Adrenal gland (tissue), 12 donors: ENCODE measurements around the gene AP4M1. TPM values are rescaled to one million over a fixed set of nuclear protein-coding genes. Genes with fewer than 3 reads are reported as not detected.

Source experiments
- DNase-seq, 7 donors: peaks; one replicate each; pipeline ENCODE4 v3.0.0-alpha.2; 2019 to 2020
- H3K27ac ChIP-seq, 5 donors: fragments of 200-600 bp; sonication (generic) in 4 of 5; 1 replicate in 3 of 5; 2 replicates in 2 of 5; pipeline versions ENCODE4 v1.5.1 to v1.8.0; 2016 to 2020; ENCODE audit warnings: mild to moderate bottlenecking in 1 of 5
- H3K27me3 ChIP-seq: fragments of 200-600 bp; 2 replicates; pipeline ENCODE4 v1.8.0; 2021
- H3K36me3 ChIP-seq, 2 donors: fragments of 200-600 bp; replicated peaks in 1 of 2; 1 replicate in 1 of 2; 2 replicates in 1 of 2; pipeline versions ENCODE4 v1.5.1 to v1.8.0; 2018 to 2022
- H3K4me1 ChIP-seq, 2 donors: fragments of 200-600 bp; replicated peaks in 1 of 2; 1 replicate in 1 of 2; 2 replicates in 1 of 2; pipeline versions ENCODE4 v1.5.1 to v1.8.0; 2018 to 2021
- H3K4me3 ChIP-seq, 4 donors: fragments of 200-600 bp; sonication (generic) in 3 of 4; one replicate each; pipeline ENCODE4 v1.5.1; 2016 to 2018
- H3K9me3 ChIP-seq, 3 donors: fragments of 200-600 bp; sonication (generic) in 1 of 3; replicated peaks in 1 of 3; 1 replicate in 2 of 3; 2 replicates in 1 of 3; pipeline versions ENCODE4 v1.5.1 to v1.8.0; 2016 to 2021
- POLR2A ChIP-seq, 2 donors: fragments of 450-650 bp; IDR thresholded peaks; one replicate each; pipeline ENCODE4 v1.6.1; 2017; ENCODE audit warnings: antibody characterized with exemption in 2 of 2, mild to moderate bottlenecking in 2 of 2, moderate library complexity in 1 of 2
- WGBS, 4 donors: extraction: QIAGEN DNeasy Blood & Tissue Kit in 2 of 4; methylation state at CpG; one replicate each; pipeline versions ENCODE4 v1.1.5 to v1.1.7; 2013 to 2017; 5-methylcytosine and 5-hydroxymethylcytosine counted together
- intact Hi-C, 2 donors: fragments of 100-400 bp; cut with DNase I; formaldehyde crosslinking; loops; one replicate each; pipeline versions ENCODE4 v1.14.1 to v1.15.0; 2022 to 2023
- polyA plus RNA-seq, 3 donors: library from polyadenylated mRNA; stranded (reverse); fragments of 200-250 nt in 2 of 3; fragments of 350-450 nt in 1 of 3; fragmentation: Illumina TruSeq in 1 of 3; extraction: RNeasy Lipid Tissue Mini Kit (QIAGEN cat#74804) in 1 of 3; gene quantifications; one replicate each; pipeline ENCODE4 v1.2.3, GENCODE V29; 2013 to 2014
- total RNA-seq, 9 donors: library from RNA; depleted of rRNA in 4 of 9; stranded (reverse); fragments of >200 nt in 4 of 9; fragments of 120-200 nt in 1 of 9; fragmentation: NEBNext Ultra II Directional in 1 of 9; extraction: Animal tissue kit (Norgen Biotek cat#: 25700) in 1 of 9; gene quantifications; one replicate each; pipeline versions ENCODE4 v1.1.0 to v1.2.4, GENCODE V29; 2013 to 2023
- TF ChIP-seq, protein P1 (sequence below), 6 experiments: fragments of 450-650 bp in 4 of 6; fragments of 200-600 bp in 2 of 6; sonication (generic) in 1 of 6; IDR thresholded peaks; 1 replicate in 5 of 6; 2 replicates in 1 of 6; pipeline versions ENCODE4 v1.5.1 to v1.8.0; 2016 to 2021; ENCODE audit warnings: antibody characterized with exemption in 6 of 6, mild to moderate bottlenecking in 2 of 6, moderate library complexity in 1 of 6
- donor health status: healthy with polysubstance abuse.
- donor health status: Bipolar disorder and iron deficiency.
- donor health status: DM: yes; HTN: yes; CAD: no.
- donor health status: DM: no; HTN: no; CAD: no.
- donor health status: DM: no; HTN: no; CAD: no.
- donor health status: DM: yes; HTN: yes; CAD: no.

Gene AP4M1
- total and polyA plus RNA-seq, 12 donors = 9.6 to 30.1 (median 16.5) TPM

DNA sequence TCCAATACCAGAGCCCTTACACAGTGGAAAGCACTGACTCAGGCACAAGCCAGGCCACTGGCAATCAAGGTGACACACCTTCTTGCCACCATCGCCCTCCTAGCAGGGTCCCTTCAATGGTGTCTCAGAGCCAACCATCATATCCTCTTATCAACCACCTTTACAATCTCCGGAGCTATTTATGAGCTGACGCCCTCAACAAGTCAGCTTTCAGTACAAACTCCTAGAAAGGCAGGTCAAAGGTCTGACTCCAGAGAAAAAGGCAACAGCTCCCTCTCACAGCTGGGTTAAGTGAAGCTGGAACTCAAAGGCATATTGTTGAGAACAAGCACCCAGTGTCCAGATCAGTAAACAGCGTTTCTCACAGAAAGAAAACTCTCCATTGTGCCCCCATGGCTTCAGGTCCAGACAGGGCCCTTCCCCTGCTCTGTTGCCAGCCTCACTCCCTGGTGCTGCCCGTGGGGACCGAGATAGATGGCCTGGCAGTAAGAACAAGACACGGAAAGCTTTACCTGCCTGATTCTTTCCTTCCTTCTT, 22.4 kb upstream of the AP4M1 start:
- peaks cover 0 to 41% of the 10 kb centered on the region in 2 donors for H3K36me3 ChIP-seq
- no peak overlapping the region for H3K27ac ChIP-seq
- no peak overlapping the region for H3K4me3 ChIP-seq
- peaks cover 16 to 26% of the 10 kb centered on the region in 2 donors for H3K4me1 ChIP-seq
- WGBS, 4 donors = 71 to 80% (median 75%) methylated on average over 6 to 7 of the region's 7 CpGs
- H3K9me3 ChIP-seq = no peaks in the 10 kb centered on the region
- DNase-seq = no peak
- H3K27me3 ChIP-seq = no peaks in the 10 kb centered on the region
- TF ChIP-seq POLR2A (IDR thresholded peaks at IDR 0.05) = no peak
- TF ChIP-seq, protein P1, sequence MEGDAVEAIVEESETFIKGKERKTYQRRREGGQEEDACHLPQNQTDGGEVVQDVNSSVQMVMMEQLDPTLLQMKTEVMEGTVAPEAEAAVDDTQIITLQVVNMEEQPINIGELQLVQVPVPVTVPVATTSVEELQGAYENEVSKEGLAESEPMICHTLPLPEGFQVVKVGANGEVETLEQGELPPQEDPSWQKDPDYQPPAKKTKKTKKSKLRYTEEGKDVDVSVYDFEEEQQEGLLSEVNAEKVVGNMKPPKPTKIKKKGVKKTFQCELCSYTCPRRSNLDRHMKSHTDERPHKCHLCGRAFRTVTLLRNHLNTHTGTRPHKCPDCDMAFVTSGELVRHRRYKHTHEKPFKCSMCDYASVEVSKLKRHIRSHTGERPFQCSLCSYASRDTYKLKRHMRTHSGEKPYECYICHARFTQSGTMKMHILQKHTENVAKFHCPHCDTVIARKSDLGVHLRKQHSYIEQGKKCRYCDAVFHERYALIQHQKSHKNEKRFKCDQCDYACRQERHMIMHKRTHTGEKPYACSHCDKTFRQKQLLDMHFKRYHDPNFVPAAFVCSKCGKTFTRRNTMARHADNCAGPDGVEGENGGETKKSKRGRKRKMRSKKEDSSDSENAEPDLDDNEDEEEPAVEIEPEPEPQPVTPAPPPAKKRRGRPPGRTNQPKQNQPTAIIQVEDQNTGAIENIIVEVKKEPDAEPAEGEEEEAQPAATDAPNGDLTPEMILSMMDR (IDR thresholded peaks at IDR 0.05) = no peak
- intact Hi-C loops = no loop called here

DNA sequence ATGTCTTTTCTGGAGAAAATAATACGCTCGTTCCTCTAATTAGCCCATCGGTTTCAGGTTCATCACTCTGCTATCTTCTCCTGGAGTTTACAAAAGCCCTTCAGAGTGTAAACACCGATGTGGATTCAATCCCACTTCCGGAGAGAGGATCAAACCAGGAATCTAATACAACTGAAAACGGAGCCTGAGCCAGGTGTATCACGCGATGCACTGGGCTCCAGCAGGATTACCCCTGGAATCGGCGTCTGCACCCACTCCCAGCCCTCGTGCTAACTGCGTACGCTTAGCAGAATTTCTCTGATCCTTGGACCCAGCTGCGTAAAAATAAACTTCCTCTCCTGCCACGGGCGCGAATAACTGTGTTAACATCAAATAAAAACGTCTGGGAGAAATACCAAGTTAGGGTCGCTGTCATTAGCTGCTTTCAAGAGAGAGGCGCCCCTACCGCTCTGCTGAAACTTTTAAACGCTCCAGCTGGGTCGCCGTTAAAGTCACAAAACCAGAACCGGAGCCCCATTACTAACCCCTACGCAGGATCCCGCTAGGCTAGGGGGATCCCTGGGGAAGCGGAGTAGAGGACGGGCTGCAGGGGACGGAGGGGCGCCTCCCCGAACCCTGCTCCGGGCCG, 20.4 kb upstream of the AP4M1 start:
- Histone ChIP-seq H3K36me3 (peaks cover 0 to 22% of the 10 kb centered on the region in 2 donors), H3K4me1 (peaks cover 16 to 26% of the 10 kb centered on the region in 2 donors), H3K27ac (peak overlapping the region in 4 of 5 donors; percentile 66 to 94 (median 78)), H3K4me3 (peak overlapping the region; percentile 58 to 94 (median 70)), H3K9me3 (no peaks in the 10 kb centered on the region), H3K27me3 (no peaks in the 10 kb centered on the region)
- TF ChIP-seq, protein P1 (IDR thresholded peaks at IDR 0.05) = no peak
- no peak for TF ChIP-seq POLR2A (IDR thresholded peaks at IDR 0.05)
- WGBS, 4 donors = 1 to 3% (median 1%) methylated on average over 10 to 34 of the region's 34 CpGs
- intact Hi-C loops = no loop called here
- peak in 1 of 7 donors; percentile 37 for DNase-seq

DNA sequence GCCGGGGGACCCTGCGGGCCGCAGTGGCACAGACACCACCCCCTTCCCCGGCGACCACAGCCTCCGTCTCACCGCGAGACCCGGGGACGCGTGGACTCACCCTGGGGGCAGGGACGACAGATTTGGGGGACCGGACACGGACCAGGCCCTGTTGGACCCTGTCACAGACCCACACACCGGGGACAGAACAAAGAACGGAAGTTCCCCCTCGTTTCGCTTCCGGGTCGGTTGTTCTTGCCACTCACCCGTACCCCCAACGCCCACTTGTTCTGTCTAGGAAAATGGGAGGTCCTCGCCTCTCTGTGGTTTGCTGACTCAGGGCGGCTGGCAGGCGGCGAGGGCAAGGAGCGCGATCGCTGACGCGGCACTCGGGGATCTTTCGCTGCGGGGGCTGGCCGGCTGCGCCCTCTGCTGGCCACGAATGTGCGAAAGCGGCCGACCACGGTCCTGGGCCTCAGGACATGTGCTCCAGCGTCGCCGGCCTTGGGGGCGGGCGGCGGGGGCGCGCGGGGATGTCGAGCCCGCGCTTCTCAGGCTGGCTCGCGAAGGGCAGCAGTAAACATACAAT, 19.8 kb upstream of the AP4M1 start, which contains the start of gene ZNF3:
TSS of gene ZNF3 (minus strand) at position 189 of the 568 bp plus-strand sequence. CDS start 4,366 bp downstream, outside the sequence.
- Histone ChIP-seq H3K27ac (peak within 1 kb of the TSS; percentile 30 to 94 (median 78)), H3K4me3 (peak within 1 kb of the TSS; percentile 58 to 94 (median 70)), H3K4me1 (peaks cover 16 to 26% of the 10 kb centered on the region in 2 donors), H3K36me3 (peaks cover 0 to 16% of the 10 kb centered on the region in 2 donors), H3K27me3 (no peaks in the 10 kb centered on the region), H3K9me3 (no peaks in the 10 kb centered on the region)
- peak; percentile 98 to 99 (median 99) for DNase-seq
- WGBS, 4 donors = 1 to 2% (median 1%) methylated on average over 32 to 55 of the region's 55 CpGs
- intact Hi-C loops = no loop called here
- TF ChIP-seq, protein P1 (IDR thresholded peaks at IDR 0.05) = peak; percentile 80 to 98 (median 93)
- TF ChIP-seq POLR2A (IDR thresholded peaks at IDR 0.05) = peak in 1 of 2 donors; percentile 80

DNA sequence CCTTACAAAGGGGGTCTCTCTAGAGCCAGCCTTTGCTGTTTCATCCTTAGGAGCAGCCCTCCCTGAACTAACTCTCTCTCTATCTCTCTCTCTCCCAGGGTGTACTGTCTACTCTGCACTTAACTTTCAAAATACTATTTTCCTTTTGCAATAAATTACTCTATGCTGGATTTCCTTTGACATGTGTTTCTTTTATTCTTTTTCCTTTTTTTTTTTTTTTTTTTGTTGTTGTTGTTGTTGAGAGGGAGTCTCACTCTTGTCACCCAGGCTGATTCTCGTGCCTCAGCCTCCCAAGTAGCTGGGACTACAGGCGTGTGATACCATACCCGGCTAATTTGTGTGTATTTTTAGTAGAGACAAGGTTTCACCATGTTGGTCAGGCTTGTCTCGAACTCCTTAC, 18.5 kb upstream of the AP4M1 start:
- 61 to 67% (median 65%) methylated on average over 4 of the region's 4 CpGs for WGBS, 4 donors
- Histone ChIP-seq H3K9me3 (no peaks in the 10 kb centered on the region), H3K4me3 (no peak overlapping the region), H3K27ac (peak overlapping the region in 2 of 5 donors; percentile 79 to 94), H3K4me1 (peaks cover 16 to 37% of the 10 kb centered on the region in 2 donors), H3K27me3 (no peaks in the 10 kb centered on the region), H3K36me3 (peaks cover 0 to 6% of the 10 kb centered on the region in 2 donors)
- intact Hi-C loops = no loop called here
- no peak for DNase-seq
- no peak for TF ChIP-seq POLR2A (IDR thresholded peaks at IDR 0.05)
- TF ChIP-seq, protein P1 (IDR thresholded peaks at IDR 0.05) = no peak
